GM13977 (cell line): ENCODE measurements around the gene FAM13A.

Source experiments
- DNase-seq: peaks from one replicate; pipeline ENCODE4 v3.0.0; 2012; ENCODE audit warnings: low spot score
- in situ Hi-C: fragments of 300-500 bp; cut with MboI; formaldehyde crosslinking; loops from one replicate; pipeline ENCODE4 v1.12.0; 2022; ENCODE audit warnings: low sequenced_read_pairs, low pct_unique_long_range_greater_than_20kb, mixed read lengths, inconsistent platforms; ENCODE audit not compliant: unreplicated experiment
- TF ChIP-seq, protein P1 (sequence below): IDR thresholded peaks from 2 replicates; pipeline ENCODE4 v1.5.1; 2012; ENCODE audit warnings: mild to moderate bottlenecking, control low read depth; ENCODE audit not compliant: insufficient read depth; ENCODE audit errors: extremely low read depth, missing control alignments

The FAM13A gene

DNA sequence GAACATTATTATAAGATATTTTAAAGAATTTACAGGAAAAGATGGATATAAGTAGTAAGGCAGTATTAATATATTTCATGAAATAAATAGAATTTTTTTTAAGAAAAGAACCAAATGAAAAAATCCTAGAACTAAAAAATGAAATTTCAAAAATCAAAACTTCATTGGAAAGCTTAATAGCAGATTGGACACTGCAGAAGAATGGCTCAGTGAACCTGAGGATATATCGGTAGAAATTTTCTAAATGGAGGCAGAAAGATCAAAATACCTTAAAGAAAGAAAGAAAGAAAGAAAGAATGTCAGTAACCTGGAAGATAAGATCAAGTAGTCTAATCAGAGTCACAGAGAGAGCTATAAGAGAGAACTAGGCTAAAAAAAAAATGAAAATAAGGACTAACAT lies 21.3 kb upstream of the FAM13A start:
- in situ Hi-C loops = no loop called here
- DNase-seq = no peak
- TF ChIP-seq, protein P1, sequence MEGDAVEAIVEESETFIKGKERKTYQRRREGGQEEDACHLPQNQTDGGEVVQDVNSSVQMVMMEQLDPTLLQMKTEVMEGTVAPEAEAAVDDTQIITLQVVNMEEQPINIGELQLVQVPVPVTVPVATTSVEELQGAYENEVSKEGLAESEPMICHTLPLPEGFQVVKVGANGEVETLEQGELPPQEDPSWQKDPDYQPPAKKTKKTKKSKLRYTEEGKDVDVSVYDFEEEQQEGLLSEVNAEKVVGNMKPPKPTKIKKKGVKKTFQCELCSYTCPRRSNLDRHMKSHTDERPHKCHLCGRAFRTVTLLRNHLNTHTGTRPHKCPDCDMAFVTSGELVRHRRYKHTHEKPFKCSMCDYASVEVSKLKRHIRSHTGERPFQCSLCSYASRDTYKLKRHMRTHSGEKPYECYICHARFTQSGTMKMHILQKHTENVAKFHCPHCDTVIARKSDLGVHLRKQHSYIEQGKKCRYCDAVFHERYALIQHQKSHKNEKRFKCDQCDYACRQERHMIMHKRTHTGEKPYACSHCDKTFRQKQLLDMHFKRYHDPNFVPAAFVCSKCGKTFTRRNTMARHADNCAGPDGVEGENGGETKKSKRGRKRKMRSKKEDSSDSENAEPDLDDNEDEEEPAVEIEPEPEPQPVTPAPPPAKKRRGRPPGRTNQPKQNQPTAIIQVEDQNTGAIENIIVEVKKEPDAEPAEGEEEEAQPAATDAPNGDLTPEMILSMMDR = no peak

- in situ Hi-C loops = no loop called here
- TF ChIP-seq, protein P1 = no peak
- no peak for DNase-seq
These were observed 20.8 kb upstream of the FAM13A start for GRCh38 chr4:89077761-89078160.

- DNase-seq = no peak
- in situ Hi-C loops = no loop called here
- TF ChIP-seq, protein P1 = no peak
These were observed 15.9 kb upstream of the FAM13A start for GRCh38 chr4:89072921-89073320.

- no peak for DNase-seq
- TF ChIP-seq, protein P1 = no peak
- in situ Hi-C loops = no loop called here
These were observed 14.3 kb upstream of the FAM13A start for GRCh38 chr4:89071311-89071710.

GRCh38 chr4:89070041-89070440 lies 13.1 kb upstream of the FAM13A start:
- TF ChIP-seq, protein P1 = no peak
- in situ Hi-C loops = no loop called here
- DNase-seq = no peak

DNA sequence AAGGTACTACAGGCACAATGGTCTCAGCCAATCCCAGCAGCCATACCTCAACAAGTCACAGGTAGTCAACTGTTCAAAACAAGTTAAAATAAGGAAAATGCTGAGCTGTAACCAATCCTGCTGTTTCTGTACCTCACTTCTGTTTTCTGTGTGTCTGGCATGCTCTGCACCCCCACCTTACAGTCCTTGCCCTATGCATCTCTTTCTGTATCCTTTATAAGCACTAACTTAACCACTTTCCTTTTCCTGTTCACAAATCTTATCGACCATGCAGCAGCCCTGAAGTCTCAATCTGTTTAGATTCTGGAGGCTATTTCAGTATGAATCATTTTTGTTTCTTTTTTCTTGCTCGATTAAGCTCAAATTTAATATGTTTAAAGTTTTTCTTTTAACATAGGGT lies 12.5 kb upstream of the FAM13A start:
- no peak for DNase-seq
- TF ChIP-seq, protein P1 = no peak
- in situ Hi-C loops = no loop called here

DNA sequence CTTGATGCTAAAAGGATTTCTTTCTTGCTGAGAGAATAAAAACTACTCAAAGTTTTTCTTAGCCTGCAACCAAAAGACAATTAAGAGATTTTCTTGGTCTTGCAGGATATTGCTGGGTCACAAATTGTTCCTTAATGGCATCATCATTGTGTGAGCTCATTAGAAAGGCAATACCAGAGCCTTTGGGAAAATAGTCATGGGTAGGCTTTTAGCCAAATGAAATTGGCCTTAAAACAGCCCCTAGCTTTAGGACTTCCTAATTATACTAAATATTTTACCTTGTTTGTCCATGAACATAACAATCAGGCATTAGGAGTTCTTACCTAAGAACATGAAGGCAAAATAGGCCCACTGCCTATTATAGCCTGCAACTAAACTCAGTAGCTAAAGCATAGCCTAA lies 10.4 kb upstream of the FAM13A start:
- TF ChIP-seq, protein P1 = no peak
- DNase-seq = no peak
- in situ Hi-C loops = no loop called here
